ENCODE data around the gene TERT.

- no peak for TF ChIP-seq CTCF (IDR thresholded peaks at IDR 0.05)
- TF ChIP-seq POLR2A (IDR thresholded peaks at IDR 0.05) = no peak
Observed at GRCh38 chr5:1337489-1338195, 42.8 kb upstream of the TERT start.

All from prostate gland (tissue), 2 donors.